ENCODE measurements around the gene C9orf57.
A peak's percentile ranks its signal among the peaks of the same experiment; 100 is the strongest.

The C9orf57 gene

DNA sequence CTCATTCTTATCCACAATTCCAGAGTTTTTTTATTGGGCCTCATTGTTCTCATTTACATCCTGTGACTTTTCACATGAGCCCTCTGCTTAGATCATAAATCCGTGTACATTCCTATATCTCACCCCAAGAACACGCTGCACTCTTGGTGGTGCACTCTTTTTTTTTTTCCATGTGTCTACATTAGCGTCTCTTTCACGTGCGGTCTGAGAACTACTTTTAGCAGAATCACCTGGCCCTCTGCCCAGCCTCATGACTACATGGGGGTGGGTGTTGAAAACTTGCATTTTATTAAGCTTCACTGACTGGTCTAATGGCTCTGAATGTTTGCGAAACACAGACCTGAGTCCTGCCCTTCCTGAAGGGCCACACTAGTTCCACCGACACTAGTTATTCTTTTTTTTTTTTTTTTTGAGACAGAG is 18.6 kb downstream of the C9orf57 start:
- no peak overlapping the region for H3K4me3 ChIP-seq (ENCODE audit: control insufficient read depth, low read depth, low read length)
- DNase-seq (ENCODE audit: low read depth): peak; percentile 96
- TF ChIP-seq, protein P1, sequence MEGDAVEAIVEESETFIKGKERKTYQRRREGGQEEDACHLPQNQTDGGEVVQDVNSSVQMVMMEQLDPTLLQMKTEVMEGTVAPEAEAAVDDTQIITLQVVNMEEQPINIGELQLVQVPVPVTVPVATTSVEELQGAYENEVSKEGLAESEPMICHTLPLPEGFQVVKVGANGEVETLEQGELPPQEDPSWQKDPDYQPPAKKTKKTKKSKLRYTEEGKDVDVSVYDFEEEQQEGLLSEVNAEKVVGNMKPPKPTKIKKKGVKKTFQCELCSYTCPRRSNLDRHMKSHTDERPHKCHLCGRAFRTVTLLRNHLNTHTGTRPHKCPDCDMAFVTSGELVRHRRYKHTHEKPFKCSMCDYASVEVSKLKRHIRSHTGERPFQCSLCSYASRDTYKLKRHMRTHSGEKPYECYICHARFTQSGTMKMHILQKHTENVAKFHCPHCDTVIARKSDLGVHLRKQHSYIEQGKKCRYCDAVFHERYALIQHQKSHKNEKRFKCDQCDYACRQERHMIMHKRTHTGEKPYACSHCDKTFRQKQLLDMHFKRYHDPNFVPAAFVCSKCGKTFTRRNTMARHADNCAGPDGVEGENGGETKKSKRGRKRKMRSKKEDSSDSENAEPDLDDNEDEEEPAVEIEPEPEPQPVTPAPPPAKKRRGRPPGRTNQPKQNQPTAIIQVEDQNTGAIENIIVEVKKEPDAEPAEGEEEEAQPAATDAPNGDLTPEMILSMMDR (conservative IDR thresholded peaks at IDR 0.05; ENCODE audit: control insufficient read depth, insufficient read depth, low read depth, low read length): no peak

DNA sequence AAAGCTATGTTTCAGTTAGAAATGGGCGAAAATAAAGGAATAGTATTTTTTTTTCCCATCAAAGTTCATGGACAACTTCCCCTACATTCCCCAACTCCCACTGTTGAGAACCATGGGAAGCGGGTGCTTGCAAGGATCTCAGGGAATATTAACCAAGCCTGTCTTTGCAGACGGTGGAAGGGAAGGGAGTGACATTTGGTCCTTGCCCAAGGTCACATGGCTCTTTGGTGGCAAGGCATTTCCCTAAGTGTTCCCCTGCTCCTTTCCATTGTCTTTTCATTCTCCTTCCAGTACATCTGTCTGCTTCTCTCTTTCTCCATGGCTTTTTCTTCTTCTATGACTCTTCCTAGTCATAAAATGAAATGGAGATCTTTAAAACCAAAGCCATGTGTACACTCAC is 19.0 kb downstream of the C9orf57 start:
- H3K4me3 ChIP-seq (ENCODE audit: control insufficient read depth, low read depth, low read length): no peak overlapping the region
- TF ChIP-seq, protein P1 (conservative IDR thresholded peaks at IDR 0.05; ENCODE audit: control insufficient read depth, insufficient read depth, low read depth, low read length): no peak
- peak; percentile 15 for DNase-seq (ENCODE audit: low read depth)

GRCh38 chr9:72039532-72039931 is 20.9 kb downstream of the C9orf57 start:
- no peak overlapping the region for H3K4me3 ChIP-seq (ENCODE audit: control insufficient read depth, low read depth, low read length)
- no peak for DNase-seq (ENCODE audit: low read depth)
- TF ChIP-seq, protein P1 (conservative IDR thresholded peaks at IDR 0.05; ENCODE audit: control insufficient read depth, insufficient read depth, low read depth, low read length): no peak

DNA sequence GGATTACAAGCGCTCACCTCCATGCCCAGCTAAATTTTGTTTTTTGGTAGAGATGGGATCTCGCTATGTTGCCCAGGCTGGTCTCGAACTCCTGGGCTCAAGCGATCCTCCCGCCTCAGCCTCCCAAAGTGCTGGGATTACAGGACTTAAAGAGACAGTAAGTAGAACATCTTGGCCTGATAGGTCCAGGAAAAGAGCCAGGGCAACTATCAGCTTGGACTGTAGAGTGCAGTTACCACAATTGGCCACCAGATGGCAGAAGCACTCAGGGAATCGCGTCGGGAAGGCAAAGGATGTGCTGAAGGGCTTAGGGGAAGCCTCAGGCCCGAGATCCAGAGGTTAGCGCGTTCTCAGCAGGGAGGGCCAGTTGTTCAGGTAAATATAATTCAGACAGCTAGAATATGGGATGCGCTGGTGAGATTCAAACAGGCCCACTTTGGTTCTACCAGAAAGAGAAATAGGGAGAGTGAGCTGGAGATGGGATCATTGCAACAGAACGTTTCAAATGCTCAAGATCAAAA is 21.5 kb downstream of the C9orf57 start:
- DNase-seq (ENCODE audit: low read depth): peak; percentile 83
- TF ChIP-seq, protein P1 (conservative IDR thresholded peaks at IDR 0.05; ENCODE audit: control insufficient read depth, insufficient read depth, low read depth, low read length): peak; percentile 95
- H3K4me3 ChIP-seq (ENCODE audit: control insufficient read depth, low read depth, low read length): no peak overlapping the region

- DNase-seq (ENCODE audit: low read depth): no peak
- TF ChIP-seq, protein P1 (conservative IDR thresholded peaks at IDR 0.05; ENCODE audit: control insufficient read depth, insufficient read depth, low read depth, low read length): no peak
- H3K4me3 ChIP-seq (ENCODE audit: control insufficient read depth, low read depth, low read length): no peak overlapping the region
Measured at GRCh38 chr9:72038408-72038807, 22.0 kb downstream of the C9orf57 start.

GRCh38 chr9:72037571-72037970 is 22.8 kb downstream of the C9orf57 start:
- DNase-seq (ENCODE audit: low read depth): peak; percentile 70
- TF ChIP-seq, protein P1 (conservative IDR thresholded peaks at IDR 0.05; ENCODE audit: control insufficient read depth, insufficient read depth, low read depth, low read length): no peak
- H3K4me3 ChIP-seq (ENCODE audit: control insufficient read depth, low read depth, low read length): no peak overlapping the region

GRCh38 chr9:72030767-72031166 is 29.6 kb downstream of the C9orf57 start:
- no peak overlapping the region for H3K4me3 ChIP-seq (ENCODE audit: control insufficient read depth, low read depth, low read length)
- no peak for DNase-seq (ENCODE audit: low read depth)
- TF ChIP-seq, protein P1 (conservative IDR thresholded peaks at IDR 0.05; ENCODE audit: control insufficient read depth, insufficient read depth, low read depth, low read length): no peak
